GM12873 (cell line): Measurements from ENCODE around the gene NODAL.

ENCODE experiments used
- TF ChIP-seq, protein P1 (sequence below): IDR thresholded peaks from 2 replicates; pipeline ENCODE4 v1.5.1; 2012; ENCODE audit warnings: low read depth, mild to moderate bottlenecking, moderate library complexity, low read length, control low read depth; ENCODE audit not compliant: insufficient read depth; ENCODE audit errors: missing control alignments

NODAL gene

DNA sequence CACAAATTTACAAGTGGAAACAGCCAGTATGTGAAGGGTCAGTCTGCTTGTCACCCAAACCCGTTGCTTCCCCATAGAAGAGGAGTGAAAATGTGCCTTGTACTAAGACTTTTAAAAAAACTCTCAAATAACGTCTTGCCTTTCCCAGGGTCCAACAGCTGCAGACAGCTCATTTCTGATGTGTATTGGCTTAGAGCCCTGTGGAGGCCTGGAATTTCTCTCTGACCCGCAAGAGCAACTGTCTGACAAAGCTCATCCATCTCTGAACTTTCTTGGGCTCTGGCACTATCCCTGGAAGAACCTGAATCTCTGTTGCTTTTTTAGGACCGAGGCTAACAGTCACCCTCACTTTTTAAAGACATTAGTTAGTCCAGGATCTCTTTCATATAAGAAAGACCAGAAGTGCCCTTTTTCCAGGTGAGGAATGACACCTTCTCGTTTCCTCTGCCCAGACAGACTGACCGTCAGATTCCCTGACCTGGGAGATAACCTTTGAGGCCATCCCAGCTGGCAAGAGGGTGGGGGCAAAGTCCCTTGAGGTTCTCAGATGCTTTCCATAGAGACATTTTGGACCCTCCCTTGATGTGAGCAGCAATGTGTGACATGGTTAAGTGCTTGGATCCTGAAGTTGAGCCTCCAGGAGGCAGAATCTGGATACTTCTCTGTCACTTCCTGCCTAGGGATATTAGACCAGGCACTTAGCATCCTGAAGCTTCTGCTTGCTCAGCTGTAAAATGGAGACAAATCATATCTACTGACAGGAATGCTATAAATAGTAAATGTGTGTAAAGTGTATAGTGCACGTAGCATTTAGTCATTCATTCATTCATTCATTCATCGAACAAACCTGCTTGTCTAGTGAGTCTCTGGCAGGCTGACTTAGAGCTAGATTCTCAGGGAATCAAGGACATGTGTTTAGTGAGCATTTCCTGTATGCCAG is 4.5 kb upstream of the NODAL start:
- TF ChIP-seq, protein P1, sequence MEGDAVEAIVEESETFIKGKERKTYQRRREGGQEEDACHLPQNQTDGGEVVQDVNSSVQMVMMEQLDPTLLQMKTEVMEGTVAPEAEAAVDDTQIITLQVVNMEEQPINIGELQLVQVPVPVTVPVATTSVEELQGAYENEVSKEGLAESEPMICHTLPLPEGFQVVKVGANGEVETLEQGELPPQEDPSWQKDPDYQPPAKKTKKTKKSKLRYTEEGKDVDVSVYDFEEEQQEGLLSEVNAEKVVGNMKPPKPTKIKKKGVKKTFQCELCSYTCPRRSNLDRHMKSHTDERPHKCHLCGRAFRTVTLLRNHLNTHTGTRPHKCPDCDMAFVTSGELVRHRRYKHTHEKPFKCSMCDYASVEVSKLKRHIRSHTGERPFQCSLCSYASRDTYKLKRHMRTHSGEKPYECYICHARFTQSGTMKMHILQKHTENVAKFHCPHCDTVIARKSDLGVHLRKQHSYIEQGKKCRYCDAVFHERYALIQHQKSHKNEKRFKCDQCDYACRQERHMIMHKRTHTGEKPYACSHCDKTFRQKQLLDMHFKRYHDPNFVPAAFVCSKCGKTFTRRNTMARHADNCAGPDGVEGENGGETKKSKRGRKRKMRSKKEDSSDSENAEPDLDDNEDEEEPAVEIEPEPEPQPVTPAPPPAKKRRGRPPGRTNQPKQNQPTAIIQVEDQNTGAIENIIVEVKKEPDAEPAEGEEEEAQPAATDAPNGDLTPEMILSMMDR, result no peak

DNA sequence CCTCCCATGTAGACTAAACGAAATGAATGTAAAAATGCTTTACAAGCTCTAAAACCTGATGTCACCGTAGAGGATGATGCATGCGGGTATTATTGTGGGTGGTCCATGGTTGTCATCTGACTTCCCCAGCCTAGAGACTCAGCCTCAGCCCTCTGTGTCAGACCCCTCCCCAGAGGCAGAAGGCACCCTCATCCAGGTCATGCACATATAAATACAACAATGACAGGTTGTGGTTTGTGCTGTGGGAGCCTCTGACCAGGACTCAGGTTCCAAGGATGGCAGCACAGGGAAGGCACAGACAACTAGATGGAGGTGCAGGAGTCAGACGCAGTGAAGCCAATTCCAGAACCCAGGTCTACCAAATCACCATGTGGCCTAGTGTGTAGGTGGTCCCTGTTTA is 3.3 kb upstream of the NODAL start:
- TF ChIP-seq, protein P1, result no peak

DNA sequence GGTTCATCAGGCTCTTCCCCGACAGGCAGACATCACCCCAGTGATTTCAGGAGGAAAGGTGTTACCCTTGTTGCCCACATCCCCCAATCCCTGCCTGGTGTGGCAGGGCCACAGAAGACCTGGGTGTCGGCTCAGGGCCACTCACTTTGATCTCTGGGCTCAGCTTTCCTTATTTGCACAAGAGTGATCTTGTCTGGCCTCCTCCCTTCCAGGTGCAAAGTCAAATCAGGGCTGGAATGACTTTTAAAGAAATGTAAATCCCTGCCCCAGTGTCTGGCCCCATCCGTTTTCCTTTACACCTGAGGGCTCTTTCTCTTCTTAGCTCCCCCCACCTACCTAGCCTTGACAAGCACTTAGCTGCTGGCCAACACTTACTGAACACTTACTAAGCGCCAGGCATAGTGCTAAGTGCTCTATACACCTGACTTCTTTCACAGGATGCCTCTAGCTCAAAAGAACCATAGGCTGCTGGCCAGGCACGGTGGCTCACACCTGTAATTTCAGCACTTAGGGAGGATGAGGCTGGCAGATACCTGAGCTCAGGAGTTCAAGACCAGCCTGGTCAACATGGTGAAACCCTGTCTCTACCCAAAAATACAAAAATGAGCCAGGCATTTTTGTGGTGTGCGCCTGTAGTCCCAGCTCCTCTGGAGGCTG is 979 bp upstream of the NODAL start:
- TF ChIP-seq, protein P1, result no peak

DNA sequence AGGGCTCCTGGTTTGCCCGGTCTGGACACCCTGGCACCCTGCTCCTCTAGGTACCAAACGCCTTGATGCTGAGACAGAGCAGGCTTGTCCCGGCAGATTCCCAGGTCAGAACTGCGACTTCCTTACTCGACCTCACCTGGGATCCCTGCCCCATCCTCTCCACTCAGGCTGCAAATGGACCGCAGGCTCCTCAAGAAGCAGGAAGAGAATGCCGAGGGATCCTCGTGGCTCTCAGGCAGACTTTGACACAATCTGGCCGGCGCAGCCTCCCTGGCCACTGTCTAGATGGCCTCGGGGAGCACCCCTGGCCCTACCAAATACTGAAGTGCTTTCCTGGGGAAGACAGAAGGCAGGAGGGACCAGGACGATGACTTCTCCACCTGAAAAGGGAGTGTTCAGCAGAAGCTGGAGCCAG is 421 bp upstream of the NODAL start:
- TF ChIP-seq, protein P1, result no peak

DNA sequence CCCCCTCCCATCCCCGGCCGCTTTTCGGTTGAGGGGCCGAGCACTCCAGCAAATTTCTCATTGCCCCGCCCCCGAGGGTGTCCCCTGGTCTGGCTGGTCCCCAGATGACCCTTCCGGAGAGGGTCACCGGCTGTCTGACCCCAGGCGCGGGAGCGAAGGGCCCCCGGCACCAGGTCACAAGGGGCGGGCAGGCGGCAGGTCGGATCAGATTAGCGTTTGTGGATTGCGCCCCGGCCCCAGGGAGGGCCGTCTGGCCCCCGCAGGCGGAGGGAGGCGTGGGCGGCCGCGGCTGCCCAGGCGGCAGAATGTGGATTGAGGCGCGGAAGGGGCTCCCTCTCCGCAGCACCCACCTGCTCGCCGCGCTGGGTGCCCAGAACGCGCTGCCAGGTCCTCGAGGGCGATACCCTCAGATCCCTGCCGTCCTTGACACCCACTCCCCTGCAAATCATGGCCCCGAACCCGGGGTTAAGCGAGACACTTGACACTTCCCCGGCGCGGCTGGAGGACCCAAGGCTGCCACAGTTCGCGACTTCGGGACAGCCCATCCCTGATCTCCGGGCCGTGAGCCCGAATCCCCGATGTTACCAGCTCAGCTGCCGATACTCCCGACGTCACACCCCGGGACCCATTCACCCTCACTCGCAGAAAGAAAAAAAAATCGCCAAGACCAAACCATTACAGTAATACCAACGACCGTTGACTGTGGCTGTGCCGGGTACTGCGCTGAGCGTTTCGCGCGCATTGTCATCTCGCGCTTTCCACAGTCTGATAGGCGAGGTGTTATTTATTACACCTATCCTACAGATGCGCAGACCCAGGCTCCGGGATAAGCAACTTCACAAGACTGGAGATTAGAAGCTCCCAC is 953 bp downstream of the NODAL start:
- TF ChIP-seq, protein P1, result no peak

DNA sequence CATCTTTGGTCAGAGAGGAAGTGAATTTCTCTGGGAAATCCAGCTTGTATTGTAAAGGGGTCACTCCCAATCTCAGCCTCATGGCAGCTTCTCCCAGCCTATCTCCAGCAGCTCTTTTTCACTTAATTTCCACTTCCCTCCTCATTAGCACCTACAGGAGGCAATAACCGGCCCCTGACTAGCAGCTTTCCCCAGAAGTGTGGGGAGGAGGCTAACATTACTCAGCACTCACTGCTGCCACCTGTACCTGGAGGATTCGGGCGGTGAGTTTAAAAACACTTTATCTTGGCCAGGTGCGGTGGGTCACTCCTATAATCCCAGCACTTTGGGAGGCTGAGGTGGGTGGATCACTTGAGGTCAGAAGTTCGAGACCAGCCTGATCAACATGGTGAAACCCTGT is 3.8 kb downstream of the NODAL start:
- TF ChIP-seq, protein P1, result no peak
